Fibroblast of gingiva (primary cell): ENCODE measurements around the gene TEF.
"Not testable (repeated sequence)": the region's sequence is repeated elsewhere in the genome, so short reads cannot be mapped to it uniquely, and the experiment has no call there.

Experiments
- DNase-seq: peaks from one replicate; pipeline ENCODE4 v3.0.0-alpha.2; 2011; ENCODE audit warnings: low read depth

The TEF gene

GRCh38 chr22:41382098-41382578, 396 bp downstream of the TEF start:
- peak; percentile 39 for DNase-seq

GRCh38 chr22:41382610-41383009, 868 bp downstream of the TEF start:
- DNase-seq: no peak

DNA sequence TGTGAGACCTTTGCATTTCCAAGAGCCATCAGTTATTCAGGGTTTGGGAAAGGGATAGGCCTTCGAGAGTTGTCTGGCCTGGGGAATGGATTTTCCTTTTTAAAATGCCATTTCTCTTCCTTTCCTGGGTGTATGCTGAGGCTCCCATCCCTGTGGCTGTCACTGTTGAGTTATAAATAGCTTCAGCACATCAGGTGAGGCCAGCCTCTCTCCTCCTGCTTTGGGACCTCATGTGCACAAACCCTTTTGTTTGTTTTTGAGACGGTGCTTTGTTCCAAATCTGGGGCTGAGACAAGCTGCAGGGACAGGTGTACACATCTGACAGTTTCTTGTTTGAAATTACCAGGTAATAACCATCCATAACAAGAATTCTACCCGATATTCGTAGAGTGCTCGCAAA, 1.3 kb downstream of the TEF start:
- no peak for DNase-seq

DNA sequence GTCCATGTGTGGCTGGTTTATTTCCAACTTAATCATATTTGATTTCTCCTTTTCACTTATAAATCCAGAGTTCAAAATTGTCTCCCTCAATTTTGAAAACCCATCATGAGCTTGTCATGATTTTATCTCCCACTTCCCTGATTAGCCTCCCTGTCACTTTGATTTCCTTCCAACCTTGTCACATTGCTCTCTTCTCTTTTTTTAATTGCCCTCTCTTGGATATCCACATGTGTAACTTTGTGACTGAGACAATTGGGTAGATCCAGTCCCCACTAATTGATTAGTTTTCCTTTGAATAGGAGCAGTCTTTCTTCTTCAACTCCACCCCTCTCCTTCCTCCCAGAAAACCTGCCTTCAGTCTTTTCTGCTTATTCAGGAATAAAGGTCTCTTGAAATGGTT, 2.4 kb downstream of the TEF start:
- DNase-seq: no peak

DNA sequence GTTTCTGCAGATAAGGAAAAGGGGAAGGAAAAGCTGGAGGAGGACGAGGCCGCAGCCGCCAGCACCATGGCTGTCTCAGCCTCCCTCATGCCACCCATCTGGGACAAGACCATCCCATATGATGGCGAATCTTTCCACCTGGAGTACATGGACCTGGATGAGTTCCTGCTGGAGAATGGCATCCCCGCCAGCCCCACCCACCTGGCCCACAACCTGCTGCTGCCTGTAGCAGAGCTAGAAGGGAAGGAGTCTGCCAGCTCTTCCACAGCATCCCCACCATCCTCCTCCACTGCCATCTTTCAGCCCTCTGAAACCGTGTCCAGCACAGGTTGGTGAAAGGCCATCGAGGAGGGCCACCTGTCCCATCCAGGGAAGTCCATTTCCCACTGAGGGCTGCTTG, 5.6 kb downstream of the TEF start:
- DNase-seq: no peak

DNA sequence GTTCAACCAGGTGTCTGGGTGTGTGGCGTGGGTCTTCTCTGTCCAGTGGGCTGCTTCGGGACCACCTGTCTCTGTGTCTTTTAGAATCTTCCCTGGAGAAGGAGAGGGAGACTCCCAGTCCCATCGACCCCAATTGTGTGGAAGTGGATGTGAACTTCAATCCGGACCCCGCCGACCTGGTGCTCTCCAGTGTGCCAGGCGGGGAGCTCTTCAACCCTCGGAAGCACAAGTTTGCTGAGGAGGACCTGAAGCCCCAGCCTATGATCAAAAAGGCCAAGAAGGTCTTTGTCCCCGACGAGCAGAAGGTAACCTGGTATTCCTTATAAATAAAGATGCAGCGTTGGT, 12.2 kb downstream of the TEF start:
- no peak for DNase-seq

DNA sequence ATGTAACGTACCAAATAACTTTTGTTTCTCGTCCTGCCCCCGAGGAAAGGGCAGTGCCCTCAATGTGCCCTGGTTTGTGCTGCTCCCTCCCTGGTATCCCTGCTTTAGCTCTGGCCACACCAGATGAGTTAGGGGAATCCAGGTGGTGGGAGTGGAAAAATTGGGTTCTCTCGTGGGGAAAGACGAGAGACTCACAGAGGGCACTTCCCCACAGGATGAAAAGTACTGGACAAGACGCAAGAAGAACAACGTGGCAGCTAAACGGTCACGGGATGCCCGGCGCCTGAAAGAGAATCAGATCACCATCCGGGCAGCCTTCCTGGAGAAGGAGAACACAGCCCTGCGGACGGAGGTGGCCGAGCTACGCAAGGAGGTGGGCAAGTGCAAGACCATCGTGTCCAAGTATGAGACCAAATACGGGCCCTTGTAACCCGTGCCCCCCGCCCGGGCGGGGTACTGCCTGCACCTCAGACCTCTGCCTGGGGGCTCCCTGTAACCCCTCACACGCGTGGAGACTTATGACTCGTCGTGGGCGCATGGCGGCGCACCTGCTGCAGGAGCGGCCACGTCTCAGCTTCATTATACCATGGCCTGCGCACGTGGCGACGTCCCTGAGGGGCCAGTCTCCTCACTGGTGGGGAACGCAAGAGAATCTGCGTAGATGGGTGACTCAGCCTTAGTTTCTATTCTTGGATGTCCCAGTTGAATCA, 13.9 kb downstream of the TEF start:
- no peak for DNase-seq

- DNase-seq: no peak
These were observed 15.5 kb downstream of the TEF start for GRCh38 chr22:41397143-41397811.

DNA sequence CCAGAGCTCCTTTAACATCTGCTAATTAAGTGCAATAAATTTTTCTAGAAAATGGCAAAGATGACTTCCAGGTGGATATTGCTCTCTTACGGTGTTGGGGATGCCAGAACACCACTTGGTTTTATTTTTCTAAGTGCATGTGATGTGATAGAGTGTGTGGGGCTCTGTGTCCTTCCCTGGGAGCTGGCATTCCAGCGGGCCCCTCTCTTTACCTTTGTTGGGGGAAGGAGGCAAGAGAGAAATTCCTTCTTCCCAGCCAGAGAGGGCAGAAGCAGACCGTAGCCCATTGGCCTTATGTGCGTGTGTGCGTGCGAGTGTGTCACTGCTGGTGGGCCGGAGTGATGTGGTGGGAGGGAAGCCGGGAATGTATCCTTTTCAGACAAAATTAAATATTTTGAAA, 17.2 kb downstream of the TEF start:
- DNase-seq: no peak

GRCh38 chr22:41401781-41402648, 20.3 kb downstream of the TEF start:
- peak; percentile 99 for DNase-seq

GRCh38 chr22:41402851-41403250, 21.1 kb downstream of the TEF start:
- DNase-seq: not testable (repeated sequence)

- DNase-seq: peak; percentile 95
These were observed 22.0 kb downstream of the TEF start for GRCh38 chr22:41403532-41404318.

GRCh38 chr22:41405588-41405987, 23.8 kb downstream of the TEF start:
- no peak for DNase-seq

GRCh38 chr22:41406410-41406809, 24.7 kb downstream of the TEF start:
- DNase-seq: no peak

- DNase-seq: no peak
These were observed 25.7 kb downstream of the TEF start for GRCh38 chr22:41407433-41407832.

GRCh38 chr22:41408665-41409064, 26.9 kb downstream of the TEF start:
- DNase-seq: no peak

DNA sequence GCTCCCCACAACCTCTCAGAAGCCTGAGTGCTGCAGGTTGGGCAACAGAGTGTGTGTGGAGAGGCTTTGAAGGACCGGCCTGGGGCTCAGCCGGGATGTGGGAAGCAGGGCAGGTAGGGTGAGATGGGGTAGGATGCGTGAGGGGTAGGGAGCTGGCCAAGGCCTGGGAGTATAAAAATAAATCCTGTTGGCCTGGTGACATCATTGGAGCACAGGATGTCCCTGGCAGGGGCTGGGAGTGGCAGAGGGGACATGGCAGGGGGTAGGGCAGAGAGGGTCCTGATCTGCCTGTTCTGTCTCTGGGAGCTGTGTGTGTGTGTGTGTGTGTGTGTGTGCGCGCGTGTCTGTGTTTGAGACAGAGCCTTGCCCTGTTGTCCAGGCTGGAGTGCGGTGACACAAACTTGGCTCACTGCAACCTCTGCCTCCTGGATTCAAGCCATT, 28.6 kb downstream of the TEF start:
- DNase-seq: no peak

DNA sequence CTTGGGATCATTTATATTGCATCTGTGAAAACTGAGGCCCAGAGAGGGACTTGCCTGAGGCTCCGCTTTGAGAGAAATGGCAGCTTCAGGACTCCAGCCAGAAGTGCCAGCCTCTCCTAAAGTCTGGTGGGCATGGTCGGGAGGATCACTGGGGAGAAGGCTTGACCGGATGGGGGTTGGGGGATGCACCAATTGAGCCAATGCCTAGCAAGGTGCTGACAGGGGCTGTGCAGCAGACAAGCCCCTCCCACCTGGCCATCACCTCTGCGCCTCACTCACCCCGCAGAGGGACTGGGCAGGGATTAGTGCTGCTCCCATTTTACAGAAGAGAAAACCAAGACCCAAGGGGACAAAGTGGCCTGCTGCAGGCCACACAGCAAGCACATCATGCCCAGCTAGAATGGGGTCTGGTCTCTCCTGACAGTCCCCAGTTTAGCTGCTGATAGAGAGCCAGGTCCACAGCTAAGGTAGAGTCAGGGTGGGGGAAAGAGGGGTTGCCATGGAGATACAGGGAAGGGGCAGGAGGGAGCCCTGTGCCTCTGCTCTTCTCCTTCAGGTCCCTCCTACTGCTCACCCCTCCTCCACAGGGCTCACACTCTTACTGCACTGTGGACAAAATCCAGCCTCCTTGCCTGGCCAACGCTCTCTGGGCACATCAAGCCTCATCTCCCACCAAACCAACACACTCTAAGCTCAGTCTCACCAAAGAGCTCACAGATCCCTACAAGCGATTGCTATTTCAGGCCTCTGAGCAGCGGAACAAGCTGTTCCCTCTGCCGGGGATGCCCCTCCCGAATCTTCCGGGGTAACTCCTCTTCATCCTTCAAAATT, 29.5 kb downstream of the TEF start:
- DNase-seq: peak; percentile 34

GRCh38 chr22:41415554-41415953, 33.8 kb downstream of the TEF start:
- DNase-seq: no peak

DNA sequence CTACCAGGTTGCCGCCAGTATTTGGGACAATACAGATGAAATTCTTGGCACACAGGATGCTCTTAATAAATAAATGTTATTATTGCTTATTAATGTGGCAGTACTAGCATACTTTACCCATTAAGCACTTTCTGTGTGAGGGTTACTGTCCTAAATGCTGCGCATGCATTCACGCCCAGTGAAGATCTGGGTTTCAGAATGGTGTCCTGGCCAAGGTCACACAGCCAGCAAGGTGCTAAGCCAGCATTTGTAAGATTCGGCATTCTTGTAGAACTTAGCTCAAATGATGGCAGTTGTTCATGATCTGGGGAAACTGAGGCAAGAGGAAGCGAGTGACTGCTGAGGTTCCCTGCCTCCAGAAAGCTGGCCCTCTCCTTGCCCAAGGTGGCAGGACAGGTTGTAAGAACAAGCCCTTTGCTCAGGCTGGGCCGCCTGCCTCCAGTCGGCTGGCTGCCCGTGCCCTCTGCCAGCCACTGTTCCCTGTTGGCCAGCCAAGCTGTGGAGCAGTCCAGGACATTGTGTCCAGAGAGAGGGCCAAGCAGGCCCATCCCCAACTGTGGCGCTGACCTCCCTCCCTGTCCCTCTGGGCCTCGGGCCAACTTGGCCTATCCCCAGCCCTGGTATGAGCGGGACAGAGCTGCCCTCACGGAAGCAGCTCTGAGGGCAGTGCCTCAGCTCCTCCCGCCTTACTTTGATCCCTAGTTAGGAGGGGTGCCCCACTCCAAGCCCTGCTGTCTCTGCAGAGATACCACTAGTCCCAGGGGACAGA, 36.1 kb downstream of the TEF start:
- DNase-seq: peak; percentile 96
